ENCODE data around the gene PPFIA3. TPM values are rescaled to one million over a fixed set of nuclear protein-coding genes. Genes with fewer than 3 reads are reported as not detected.
A peak's percentile ranks its signal among the peaks of the same experiment; 100 is the strongest.

PPFIA3 gene
- total and polyA plus RNA-seq, 8 donors, result 4.1 to 39.7 (median 6.7) TPM

DNA sequence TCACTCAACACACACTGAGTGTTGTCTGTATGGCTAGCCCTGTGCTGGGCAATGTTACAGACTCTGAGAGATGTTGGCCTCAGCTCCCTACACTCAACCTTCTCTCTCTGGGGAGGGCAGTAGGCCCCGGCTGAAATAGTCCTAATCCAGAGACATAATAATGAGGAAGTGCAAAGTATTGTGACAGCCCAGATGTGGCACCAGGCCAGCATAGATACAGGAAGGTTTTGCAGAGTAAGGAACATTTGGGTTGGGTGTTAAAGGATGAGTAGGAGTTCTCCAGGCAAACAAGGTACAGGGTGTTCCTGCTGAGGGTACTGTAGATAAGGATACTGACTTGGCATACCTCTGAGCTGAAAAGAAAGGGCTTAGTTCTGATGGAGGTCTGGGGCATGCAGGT lies 2.8 kb upstream of the PPFIA3 start:
- Histone ChIP-seq H3K9me3 (no peaks in the 10 kb centered on the region), H3K27ac (no peak overlapping the region), H3K36me3 (no peaks in the 10 kb centered on the region), H3K4me1 (peaks cover 0 to 18% (median 14%) of the 10 kb centered on the region in 3 donors), H3K27me3 (no peaks in the 10 kb centered on the region), H3K4me3 (no peak overlapping the region)
- intact Hi-C loops (cut with DNase I), result no loop called here
- TF ChIP-seq, protein P1, sequence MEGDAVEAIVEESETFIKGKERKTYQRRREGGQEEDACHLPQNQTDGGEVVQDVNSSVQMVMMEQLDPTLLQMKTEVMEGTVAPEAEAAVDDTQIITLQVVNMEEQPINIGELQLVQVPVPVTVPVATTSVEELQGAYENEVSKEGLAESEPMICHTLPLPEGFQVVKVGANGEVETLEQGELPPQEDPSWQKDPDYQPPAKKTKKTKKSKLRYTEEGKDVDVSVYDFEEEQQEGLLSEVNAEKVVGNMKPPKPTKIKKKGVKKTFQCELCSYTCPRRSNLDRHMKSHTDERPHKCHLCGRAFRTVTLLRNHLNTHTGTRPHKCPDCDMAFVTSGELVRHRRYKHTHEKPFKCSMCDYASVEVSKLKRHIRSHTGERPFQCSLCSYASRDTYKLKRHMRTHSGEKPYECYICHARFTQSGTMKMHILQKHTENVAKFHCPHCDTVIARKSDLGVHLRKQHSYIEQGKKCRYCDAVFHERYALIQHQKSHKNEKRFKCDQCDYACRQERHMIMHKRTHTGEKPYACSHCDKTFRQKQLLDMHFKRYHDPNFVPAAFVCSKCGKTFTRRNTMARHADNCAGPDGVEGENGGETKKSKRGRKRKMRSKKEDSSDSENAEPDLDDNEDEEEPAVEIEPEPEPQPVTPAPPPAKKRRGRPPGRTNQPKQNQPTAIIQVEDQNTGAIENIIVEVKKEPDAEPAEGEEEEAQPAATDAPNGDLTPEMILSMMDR (IDR thresholded peaks at IDR 0.05), result no peak
- 38 to 52% methylated on average over 1 of the region's 1 CpG for WGBS, 2 donors
- no peak for DNase-seq
- no peak for ATAC-seq
- no peak for FAIRE-seq

DNA sequence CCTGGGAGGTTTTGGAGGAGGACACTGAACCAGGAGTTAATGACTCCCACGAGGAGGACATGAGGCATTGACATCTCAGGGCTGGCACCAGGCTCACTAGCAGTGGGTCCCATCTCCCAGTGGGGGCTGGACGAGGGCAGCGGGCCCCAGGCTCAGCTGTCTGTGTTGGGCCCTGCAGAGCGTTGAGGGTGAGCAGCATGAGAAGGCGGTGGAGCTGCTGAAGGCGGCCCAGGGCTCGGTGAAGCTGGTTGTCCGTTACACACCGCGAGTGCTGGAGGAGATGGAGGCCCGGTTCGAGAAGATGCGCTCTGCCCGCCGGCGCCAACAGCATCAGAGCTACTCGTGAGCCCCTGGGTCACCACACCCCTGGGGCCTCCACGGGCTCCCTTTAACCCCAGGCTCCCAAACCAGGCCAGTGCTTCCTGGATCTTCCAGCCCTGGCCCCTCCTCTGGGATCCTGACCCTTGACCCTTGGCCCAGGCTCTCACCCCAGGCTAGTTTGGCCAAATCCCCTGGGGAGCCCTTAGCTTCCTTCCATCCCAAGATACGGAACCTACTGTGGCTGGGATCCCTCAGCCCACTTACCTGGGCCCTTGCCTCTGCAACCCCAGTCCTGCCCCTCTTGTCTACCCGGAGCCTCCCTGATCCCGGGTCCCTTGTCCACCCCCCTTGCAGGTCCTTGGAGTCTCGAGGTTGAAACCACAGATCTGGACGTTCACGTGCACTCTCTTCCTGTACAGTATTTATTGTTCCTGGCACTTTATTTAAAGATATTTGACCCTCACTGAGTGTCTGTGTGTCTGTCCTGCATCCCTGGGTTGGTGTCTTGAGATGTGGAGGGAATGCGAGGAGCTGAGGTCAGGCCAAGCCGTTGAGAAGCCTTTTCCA lies 1.4 kb upstream of the PPFIA3 start:
- H3K27ac ChIP-seq, result peak overlapping the region; percentile 97 to 100 (median 99)
- WGBS, 2 donors, result 65 to 66% methylated on average over 26 of the region's 26 CpGs
- DNase-seq, result peak in 2 of 6 donors; percentile 53 to 79
- ATAC-seq, result no peak
- no peaks in the 10 kb centered on the region for H3K36me3 ChIP-seq
- TF ChIP-seq, protein P1 (IDR thresholded peaks at IDR 0.05), result no peak
- H3K4me3 ChIP-seq, result peak overlapping the region in 3 of 4 donors; percentile 56 to 71 (median 62)
- no peaks in the 10 kb centered on the region for H3K27me3 ChIP-seq
- no peaks in the 10 kb centered on the region for H3K9me3 ChIP-seq
- FAIRE-seq, result no peak
- intact Hi-C loops (cut with DNase I), result no loop called here
- H3K4me1 ChIP-seq, result peaks cover 0 to 18% (median 14%) of the 10 kb centered on the region in 3 donors

DNA sequence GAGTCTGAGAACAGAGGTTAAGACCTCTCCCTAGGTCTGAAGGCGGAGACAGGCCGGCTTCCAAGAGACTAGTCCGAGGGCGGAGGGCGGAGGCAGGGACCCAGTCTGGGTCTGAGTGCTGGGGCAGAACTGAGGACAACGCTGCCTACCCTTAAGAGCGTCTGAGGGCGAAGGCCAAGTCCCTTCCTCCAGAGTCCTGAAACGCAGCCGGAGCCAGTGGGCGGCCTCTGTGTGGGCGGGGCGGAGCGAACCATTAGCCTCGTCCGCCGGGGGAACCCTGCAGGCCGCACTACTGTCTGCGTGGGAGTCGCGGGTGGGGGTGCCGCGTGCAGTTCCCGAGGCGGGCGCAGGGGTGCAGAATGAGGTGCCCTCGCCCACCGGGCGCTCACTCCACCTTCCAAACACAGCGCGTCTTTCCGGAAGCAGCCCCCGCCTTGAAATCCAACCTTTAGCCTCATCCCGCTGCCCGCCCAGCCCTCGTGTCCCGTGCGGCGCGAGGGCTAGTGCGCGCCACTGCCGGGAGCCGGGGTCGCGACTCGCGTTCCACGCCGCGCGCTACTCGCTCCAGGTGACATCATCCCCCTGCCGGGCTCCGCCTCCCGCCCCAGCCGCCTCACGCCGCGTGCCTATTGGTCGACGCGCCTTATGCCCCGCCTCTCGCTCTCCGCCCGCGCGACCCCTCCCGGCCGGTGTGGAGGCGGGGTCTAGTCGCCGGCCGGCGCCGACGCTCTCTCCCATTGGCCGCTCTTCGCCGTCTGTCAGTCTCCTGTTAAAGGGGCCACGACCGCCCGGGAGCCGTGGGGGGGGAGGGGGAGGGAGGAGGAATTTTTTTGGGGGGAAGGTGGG lies 556 bp upstream of the PPFIA3 start, which contains the start of gene C19orf73:
TSS of gene C19orf73 (minus strand) at position 579 of the 846 bp plus-strand sequence. CDS start at position 458, 121 bp downstream.
- ATAC-seq (peak; percentile 85 to 92 (median 86)), FAIRE-seq (peak; percentile 56), DNase-seq (peak; percentile 95 to 99 (median 97))
- H3K9me3 ChIP-seq, result no peaks in the 10 kb centered on the region
- peaks cover 0 to 13% (median 10%) of the 10 kb centered on the region in 3 donors for H3K4me1 ChIP-seq
- H3K4me3 ChIP-seq, result peak within 1 kb of the TSS; percentile 47 to 71 (median 59)
- no peaks in the 10 kb centered on the region for H3K27me3 ChIP-seq
- WGBS, 2 donors, result 1% methylated on average over 68 to 85 of the region's 85 CpGs
- H3K36me3 ChIP-seq, result no peaks in the 10 kb centered on the region
- intact Hi-C loops (cut with DNase I), result no loop called here
- TF ChIP-seq, protein P1 (IDR thresholded peaks at IDR 0.05), result no peak
- H3K27ac ChIP-seq, result peak within 1 kb of the TSS; percentile 97 to 100 (median 99)

DNA sequence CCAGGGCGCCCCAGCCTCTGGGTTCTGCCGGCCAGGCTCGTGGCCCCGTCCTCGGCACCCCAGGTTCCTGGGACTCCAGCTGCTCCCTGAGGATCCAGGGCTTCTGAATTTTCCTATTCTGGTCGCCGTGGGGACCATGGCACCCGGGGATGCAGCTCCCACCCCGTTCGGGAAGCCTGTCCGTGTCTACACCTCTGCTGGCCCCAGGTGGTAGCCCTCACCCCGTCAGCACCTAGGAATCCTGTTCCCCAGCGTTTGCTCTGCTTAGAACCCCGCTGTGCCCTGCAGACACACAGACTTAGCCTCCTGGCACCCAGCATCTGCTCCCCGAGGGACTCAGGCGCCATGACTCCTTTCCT lies 960 bp downstream of the PPFIA3 start:
- intact Hi-C loops (cut with DNase I), result no loop called here
- Histone ChIP-seq H3K27me3 (no peaks in the 10 kb centered on the region), H3K4me3 (peak overlapping the region in 3 of 4 donors; percentile 18 to 71 (median 62)), H3K4me1 (peaks cover 0 to 10% (median 9%) of the 10 kb centered on the region in 3 donors), H3K27ac (peak overlapping the region in 1 of 4 donors; percentile 92), H3K36me3 (no peaks in the 10 kb centered on the region), H3K9me3 (no peaks in the 10 kb centered on the region)
- WGBS, 2 donors, result 11 to 15% methylated on average over 16 of the region's 16 CpGs
- TF ChIP-seq, protein P1 (IDR thresholded peaks at IDR 0.05), result no peak
- ATAC-seq (no peak), FAIRE-seq (no peak), DNase-seq (no peak)
